ENCODE results near the gene SNRNP200. TPM values are rescaled to one million over a fixed set of nuclear protein-coding genes. Genes with fewer than 3 reads are reported as not detected.
"Not testable (repeated sequence)": the region's sequence is repeated elsewhere in the genome, so short reads cannot be mapped to it uniquely, and the experiment has no call there.

SNRNP200 gene
- total RNA-seq, 1 donor from 2014 or later = 57.4 TPM

DNA sequence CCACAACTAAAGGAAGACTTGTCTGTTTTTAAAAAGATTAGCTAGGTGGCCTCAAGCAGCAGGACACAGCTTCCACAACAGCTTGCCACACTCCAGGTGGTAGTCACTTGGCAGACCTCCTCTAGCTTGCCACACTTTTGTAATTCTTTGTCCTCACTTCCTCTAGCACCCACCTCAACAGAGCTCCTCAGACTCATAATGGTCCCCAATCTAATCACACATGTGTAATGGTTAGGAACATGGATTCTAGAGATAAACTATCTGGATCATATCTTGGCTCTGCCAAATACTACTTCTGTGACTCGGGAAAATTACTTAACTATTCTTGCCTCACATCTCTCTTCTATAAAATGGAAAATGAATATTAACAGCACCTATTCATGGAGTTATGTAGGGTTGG is 3.5 kb downstream of the SNRNP200 start:
- H3K4me3 ChIP-seq = no peak overlapping the region
- no peak overlapping the region for H3K27ac ChIP-seq
- H3K27me3 ChIP-seq = no peaks in the 10 kb centered on the region
- H3K9me3 ChIP-seq = no peaks in the 10 kb centered on the region
- peaks cover 4 to 13% of the 10 kb centered on the region in 2 donors for H3K4me1 ChIP-seq
- H3K36me3 ChIP-seq = peaks cover 69 to 71% of the 10 kb centered on the region in 2 donors
- intact Hi-C loops (cut with DNase I) = no loop called here
- TF ChIP-seq, protein P1, sequence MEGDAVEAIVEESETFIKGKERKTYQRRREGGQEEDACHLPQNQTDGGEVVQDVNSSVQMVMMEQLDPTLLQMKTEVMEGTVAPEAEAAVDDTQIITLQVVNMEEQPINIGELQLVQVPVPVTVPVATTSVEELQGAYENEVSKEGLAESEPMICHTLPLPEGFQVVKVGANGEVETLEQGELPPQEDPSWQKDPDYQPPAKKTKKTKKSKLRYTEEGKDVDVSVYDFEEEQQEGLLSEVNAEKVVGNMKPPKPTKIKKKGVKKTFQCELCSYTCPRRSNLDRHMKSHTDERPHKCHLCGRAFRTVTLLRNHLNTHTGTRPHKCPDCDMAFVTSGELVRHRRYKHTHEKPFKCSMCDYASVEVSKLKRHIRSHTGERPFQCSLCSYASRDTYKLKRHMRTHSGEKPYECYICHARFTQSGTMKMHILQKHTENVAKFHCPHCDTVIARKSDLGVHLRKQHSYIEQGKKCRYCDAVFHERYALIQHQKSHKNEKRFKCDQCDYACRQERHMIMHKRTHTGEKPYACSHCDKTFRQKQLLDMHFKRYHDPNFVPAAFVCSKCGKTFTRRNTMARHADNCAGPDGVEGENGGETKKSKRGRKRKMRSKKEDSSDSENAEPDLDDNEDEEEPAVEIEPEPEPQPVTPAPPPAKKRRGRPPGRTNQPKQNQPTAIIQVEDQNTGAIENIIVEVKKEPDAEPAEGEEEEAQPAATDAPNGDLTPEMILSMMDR (IDR thresholded peaks at IDR 0.05) = no peak
- DNase-seq (ENCODE audit: low spot score in 2 of 2) = no peak

DNA sequence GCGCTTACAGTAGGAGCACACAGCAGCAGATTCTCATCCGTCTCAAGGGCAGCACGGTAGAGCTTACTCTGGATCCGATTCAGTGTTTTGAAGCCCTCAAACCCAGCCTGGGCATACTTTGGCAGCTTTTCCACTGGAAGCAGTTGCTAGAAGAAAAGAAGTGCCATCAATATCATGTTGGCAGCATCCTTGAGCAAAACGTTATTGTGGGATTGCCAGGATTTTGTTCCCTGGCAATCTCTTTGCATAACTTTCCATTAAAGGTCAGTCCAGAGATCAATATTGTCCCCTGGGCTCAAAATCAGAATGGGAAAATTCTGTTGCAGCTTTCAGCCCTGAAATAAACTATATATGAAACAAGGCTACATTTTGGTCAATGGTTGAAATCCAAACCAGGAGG is 8.4 kb downstream of the SNRNP200 start:
- TF ChIP-seq, protein P1 (IDR thresholded peaks at IDR 0.05) = no peak
- Histone ChIP-seq H3K36me3 (peaks cover 98 to 100% of the 10 kb centered on the region in 2 donors), H3K9me3 (no peaks in the 10 kb centered on the region)

DNA sequence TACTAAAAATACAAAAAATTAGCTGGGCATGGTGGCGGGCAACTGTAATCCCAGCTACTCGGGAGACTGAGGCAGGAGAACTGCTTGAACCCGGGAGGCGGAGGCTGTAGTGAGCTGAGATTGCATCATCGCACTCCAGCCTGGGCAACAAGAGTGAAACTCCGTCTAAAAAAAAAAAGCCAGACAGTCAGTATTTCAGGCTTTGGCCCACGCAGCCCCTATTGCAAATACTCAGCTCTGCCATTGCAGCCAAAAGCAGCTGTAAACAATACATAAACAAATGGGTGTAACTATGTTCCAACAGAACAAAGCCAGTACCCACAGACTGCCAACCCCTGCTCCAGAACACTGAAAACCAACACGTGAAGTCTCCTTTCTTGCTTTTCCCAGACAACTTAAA is 11.1 kb downstream of the SNRNP200 start:
- H3K4me1 ChIP-seq; intact Hi-C loops (cut with DNase I); H3K27ac ChIP-seq; H3K27me3 ChIP-seq; H3K4me3 ChIP-seq; DNase-seq (ENCODE audit: low spot score in 2 of 2); H3K9me3 ChIP-seq: not testable (repeated sequence)
- H3K36me3 ChIP-seq = peaks cover 99 to 100% of the 10 kb centered on the region in 2 donors

More for the DNA sequence above, 8.4 kb downstream of the SNRNP200 start:
- no peak for DNase-seq (ENCODE audit: low spot score in 2 of 2)
- no peaks in the 10 kb centered on the region for H3K4me1 ChIP-seq
- H3K27me3 ChIP-seq = no peaks in the 10 kb centered on the region
- H3K4me3 ChIP-seq = no peak overlapping the region
- intact Hi-C loops (cut with DNase I) = no loop called here
- H3K27ac ChIP-seq = no peak overlapping the region

- Histone ChIP-seq H3K4me3 (no peak overlapping the region), H3K4me1 (no peaks in the 10 kb centered on the region), H3K36me3 (peaks cover 100% of the 10 kb centered on the region in 2 donors), H3K27me3 (no peaks in the 10 kb centered on the region), H3K9me3 (no peaks in the 10 kb centered on the region), H3K27ac (no peak overlapping the region)
- TF ChIP-seq, protein P1 (IDR thresholded peaks at IDR 0.05) = no peak
- intact Hi-C loops (cut with DNase I) = no loop called here
- DNase-seq (ENCODE audit: low spot score in 2 of 2) = no peak
Observed at GRCh38 chr2:96291751-96292150, 13.6 kb downstream of the SNRNP200 start.

GRCh38 chr2:96287273-96287856 is 18.0 kb downstream of the SNRNP200 start:
- H3K27ac ChIP-seq = no peak overlapping the region
- intact Hi-C loops (cut with DNase I) = no loop called here
- no peaks in the 10 kb centered on the region for H3K4me1 ChIP-seq
- DNase-seq (ENCODE audit: low spot score in 2 of 2) = no peak
- H3K36me3 ChIP-seq = peaks cover 100% of the 10 kb centered on the region in 2 donors
- H3K9me3 ChIP-seq = no peaks in the 10 kb centered on the region
- TF ChIP-seq, protein P1 (IDR thresholded peaks at IDR 0.05) = no peak
- H3K4me3 ChIP-seq = no peak overlapping the region
- no peaks in the 10 kb centered on the region for H3K27me3 ChIP-seq

GRCh38 chr2:96276787-96277499 is 28.4 kb downstream of the SNRNP200 start:
- Histone ChIP-seq H3K27ac (no peak overlapping the region), H3K36me3 (peaks cover 91 to 92% of the 10 kb centered on the region in 2 donors), H3K27me3 (no peaks in the 10 kb centered on the region), H3K4me3 (no peak overlapping the region), H3K4me1 (no peaks in the 10 kb centered on the region), H3K9me3 (no peaks in the 10 kb centered on the region)
- TF ChIP-seq, protein P1 (IDR thresholded peaks at IDR 0.05) = no peak
- no peak for DNase-seq (ENCODE audit: low spot score in 2 of 2)
- intact Hi-C loops (cut with DNase I) = no loop called here
